Epithelial cell of esophagus (primary cell): ENCODE results near the gene LYRM7.

Experiments
- DNase-seq: peaks from one replicate; pipeline ENCODE4 v3.0.0; 2010; ENCODE audit warnings: low read depth
- H3K4me3 ChIP-seq: 2 replicates; pipeline ENCODE4 v1.5.1; 2011; ENCODE audit warnings: mild to moderate bottlenecking, low read length, control low read depth
- CTCF ChIP-seq: IDR thresholded peaks from 2 replicates; pipeline ENCODE4 v1.5.1; 2011; ENCODE audit warnings: low read depth, mild to moderate bottlenecking, low read length, control low read depth, inconsistent platforms; ENCODE audit not compliant: insufficient read depth; ENCODE audit errors: missing control alignments

Gene LYRM7

GRCh38 chr5:131224387-131225201, 53.9 kb downstream of the LYRM7 start:
- no peak for DNase-seq
- no peak overlapping the region for H3K4me3 ChIP-seq
- TF ChIP-seq CTCF: no peak

- no peak overlapping the region for H3K4me3 ChIP-seq
- no peak for DNase-seq
- no peak for TF ChIP-seq CTCF
Observed at GRCh38 chr5:131225282-131225974, 54.7 kb downstream of the LYRM7 start.

GRCh38 chr5:131226899-131227298, 56.2 kb downstream of the LYRM7 start:
- no peak overlapping the region for H3K4me3 ChIP-seq
- no peak for DNase-seq
- TF ChIP-seq CTCF: no peak

GRCh38 chr5:131228646-131229045, 57.9 kb downstream of the LYRM7 start:
- no peak for TF ChIP-seq CTCF
- no peak overlapping the region for H3K4me3 ChIP-seq
- no peak for DNase-seq

- no peak for DNase-seq
- no peak for TF ChIP-seq CTCF
- H3K4me3 ChIP-seq: no peak overlapping the region
Observed at GRCh38 chr5:131229623-131230022, 58.9 kb downstream of the LYRM7 start.

GRCh38 chr5:131230406-131230805, 59.7 kb downstream of the LYRM7 start:
- TF ChIP-seq CTCF: no peak
- no peak overlapping the region for H3K4me3 ChIP-seq
- DNase-seq: no peak
